Measurements from ENCODE around the gene GTF3C2.

GRCh38 chr2:27307545-27308358, 48.8 kb downstream of the GTF3C2 start:
- no peak for TF ChIP-seq CTCF (IDR thresholded peaks at IDR 0.05 in 4 of 5, conservative IDR thresholded peaks at IDR 0.05 in 1 of 5)
- TF ChIP-seq POLR2A (IDR thresholded peaks at IDR 0.05) = no peak

All from gastrocnemius medialis (tissue), 4 donors.